Measurements from ENCODE around the gene NKX2-4. TPM values are rescaled to one million over a fixed set of nuclear protein-coding genes. Genes with fewer than 3 reads are reported as not detected.

NKX2-4 gene
- total and polyA plus RNA-seq, 2 donors (not counting 1 experiment from before 2014, with no cell fraction given): not detected

DNA sequence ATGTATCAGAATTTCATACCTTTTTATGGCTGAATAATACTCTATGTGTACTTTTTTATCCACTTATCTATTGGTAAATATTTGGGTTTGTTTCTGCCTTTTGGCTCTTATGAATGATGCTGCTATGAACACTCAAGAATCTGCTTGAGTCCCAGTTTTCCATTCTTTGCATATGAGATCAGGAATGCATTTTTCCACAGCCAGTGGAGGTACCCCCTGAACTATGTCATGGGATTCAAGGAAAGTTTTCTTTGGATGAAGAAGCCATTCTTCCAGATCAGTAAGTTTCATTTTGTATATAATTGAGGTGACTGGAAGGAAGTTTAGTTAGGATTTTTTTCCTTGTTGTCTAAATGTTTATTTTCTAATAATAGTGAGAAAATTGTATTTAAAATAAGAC is 40.9 kb downstream of the NKX2-4 start:
- Mint-ChIP-seq H3K4me1 (no peaks in the 10 kb centered on the region), H3K4me3 (no peak overlapping the region), H3K27ac (no peak overlapping the region), H3K27me3 (no peaks in the 10 kb centered on the region), H3K9me3 (ENCODE audit: insufficient read depth) (no peaks in the 10 kb centered on the region)
- ChIA-PET CTCF (no interaction called here), POLR2A (no interaction called here)
- no peak overlapping the region for H2AFZ ChIP-seq (ENCODE audit: insufficient read depth, low read depth, low read length, poor library complexity, severe bottlenecking)
- H3K27me3 ChIP-seq (replicated peaks in 1 of 4; ENCODE audit: control extremely low read depth in 1 of 4, control insufficient read depth in 3 of 4, insufficient read depth in 4 of 4, low read length in 3 of 4): no peaks in the 10 kb centered on the region
- intact Hi-C loops (cut with micrococcal nuclease): no loop called here
- no peak overlapping the region for H3K27ac ChIP-seq (ENCODE audit: low read length in 2 of 2)
- no peak for ATAC-seq (ENCODE audit: low read depth)
- H3K9ac ChIP-seq (ENCODE audit: low read length): no peak overlapping the region
- H3K4me3 ChIP-seq (ENCODE audit: control extremely low read depth in 1 of 5, extremely low read depth in 1 of 5, insufficient read depth in 1 of 5, low read depth in 2 of 5, low read length in 4 of 5): no peak overlapping the region
- H3K9me3 ChIP-seq (ENCODE audit: control extremely low read depth in 1 of 3, control insufficient read depth in 2 of 3, insufficient read depth in 1 of 3, low read length in 2 of 3): no peaks in the 10 kb centered on the region
- H3K36me3 ChIP-seq (replicated peaks in 1 of 2; ENCODE audit: control extremely low read depth in 1 of 2, control insufficient read depth in 1 of 2, extremely low read depth in 1 of 2, insufficient read depth in 2 of 2, low read length in 1 of 2): peaks cover 20 to 55% of the 10 kb centered on the region in 2 experiments
- no peak for TF ChIP-seq EZH2 (IDR thresholded peaks at IDR 0.05; ENCODE audit: borderline replicate concordance, insufficient read depth, low read depth, low read length, poor library complexity, severe bottlenecking)
- TF ChIP-seq, protein P1, sequence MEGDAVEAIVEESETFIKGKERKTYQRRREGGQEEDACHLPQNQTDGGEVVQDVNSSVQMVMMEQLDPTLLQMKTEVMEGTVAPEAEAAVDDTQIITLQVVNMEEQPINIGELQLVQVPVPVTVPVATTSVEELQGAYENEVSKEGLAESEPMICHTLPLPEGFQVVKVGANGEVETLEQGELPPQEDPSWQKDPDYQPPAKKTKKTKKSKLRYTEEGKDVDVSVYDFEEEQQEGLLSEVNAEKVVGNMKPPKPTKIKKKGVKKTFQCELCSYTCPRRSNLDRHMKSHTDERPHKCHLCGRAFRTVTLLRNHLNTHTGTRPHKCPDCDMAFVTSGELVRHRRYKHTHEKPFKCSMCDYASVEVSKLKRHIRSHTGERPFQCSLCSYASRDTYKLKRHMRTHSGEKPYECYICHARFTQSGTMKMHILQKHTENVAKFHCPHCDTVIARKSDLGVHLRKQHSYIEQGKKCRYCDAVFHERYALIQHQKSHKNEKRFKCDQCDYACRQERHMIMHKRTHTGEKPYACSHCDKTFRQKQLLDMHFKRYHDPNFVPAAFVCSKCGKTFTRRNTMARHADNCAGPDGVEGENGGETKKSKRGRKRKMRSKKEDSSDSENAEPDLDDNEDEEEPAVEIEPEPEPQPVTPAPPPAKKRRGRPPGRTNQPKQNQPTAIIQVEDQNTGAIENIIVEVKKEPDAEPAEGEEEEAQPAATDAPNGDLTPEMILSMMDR (IDR thresholded peaks at IDR 0.05): no peak
- no peaks in the 10 kb centered on the region for H4K20me1 ChIP-seq (ENCODE audit: control insufficient read depth, insufficient read depth, low read length, poor library complexity, severe bottlenecking)
- no peaks in the 10 kb centered on the region for H3K79me2 ChIP-seq (ENCODE audit: control insufficient read depth, insufficient read depth, low read length)
- H3K4me1 ChIP-seq (ENCODE audit: control insufficient read depth in 2 of 2, insufficient read depth in 2 of 2, low read length in 2 of 2): no peaks in the 10 kb centered on the region
- no peak for DNase-seq
- H3K4me2 ChIP-seq (replicated peaks; ENCODE audit: low read depth, low read length, poor library complexity, severe bottlenecking): no peak overlapping the region

- H3K4me2 ChIP-seq (replicated peaks; ENCODE audit: low read depth, low read length, poor library complexity, severe bottlenecking): no peak overlapping the region
- no peaks in the 10 kb centered on the region for H3K27me3 ChIP-seq (replicated peaks in 1 of 4; ENCODE audit: control extremely low read depth in 1 of 4, control insufficient read depth in 3 of 4, insufficient read depth in 4 of 4, low read length in 3 of 4)
- POLR2A ChIA-PET: no interaction called here
- peaks cover 21 to 58% of the 10 kb centered on the region in 2 experiments for H3K36me3 ChIP-seq (replicated peaks in 1 of 2; ENCODE audit: control extremely low read depth in 1 of 2, control insufficient read depth in 1 of 2, extremely low read depth in 1 of 2, insufficient read depth in 2 of 2, low read length in 1 of 2)
- intact Hi-C loops (cut with micrococcal nuclease): no loop called here
- H3K79me2 ChIP-seq (ENCODE audit: control insufficient read depth, insufficient read depth, low read length): no peaks in the 10 kb centered on the region
- no peak overlapping the region for H3K4me3 ChIP-seq (ENCODE audit: control extremely low read depth in 1 of 5, extremely low read depth in 1 of 5, insufficient read depth in 1 of 5, low read depth in 2 of 5, low read length in 4 of 5)
- no peak overlapping the region for H3K9ac ChIP-seq (ENCODE audit: low read length)
- DNase-seq: no peak
- Mint-ChIP-seq H3K9me3 (ENCODE audit: insufficient read depth) (no peaks in the 10 kb centered on the region), H3K27ac (no peak overlapping the region), H3K4me1 (no peaks in the 10 kb centered on the region), H3K27me3 (no peaks in the 10 kb centered on the region), H3K4me3 (no peak overlapping the region)
- no peaks in the 10 kb centered on the region for H4K20me1 ChIP-seq (ENCODE audit: control insufficient read depth, insufficient read depth, low read length, poor library complexity, severe bottlenecking)
- H3K4me1 ChIP-seq (ENCODE audit: control insufficient read depth in 2 of 2, insufficient read depth in 2 of 2, low read length in 2 of 2): no peaks in the 10 kb centered on the region
- no CpG with 5 or more reads among the region's 1 CpG for WGBS (ENCODE audit: insufficient coverage)
- TF ChIP-seq EZH2 (IDR thresholded peaks at IDR 0.05; ENCODE audit: borderline replicate concordance, insufficient read depth, low read depth, low read length, poor library complexity, severe bottlenecking): no peak
- TF ChIP-seq, protein P1 (IDR thresholded peaks at IDR 0.05): no peak
- no peak overlapping the region for H3K27ac ChIP-seq (ENCODE audit: low read length in 2 of 2)
- no peaks in the 10 kb centered on the region for H3K9me3 ChIP-seq (ENCODE audit: control extremely low read depth in 1 of 3, control insufficient read depth in 2 of 3, insufficient read depth in 1 of 3, low read length in 2 of 3)
- no peak for ATAC-seq (ENCODE audit: low read depth)
- no peak overlapping the region for H2AFZ ChIP-seq (ENCODE audit: insufficient read depth, low read depth, low read length, poor library complexity, severe bottlenecking)
- CTCF ChIA-PET: no interaction called here
Observed at GRCh38 chr20:21355981-21356380, 41.3 kb downstream of the NKX2-4 start.
